Fibroblast of skin of left quadriceps (primary cell): ENCODE data around the gene MAP3K19.
A peak's percentile ranks its signal among the peaks of the same experiment; 100 is the strongest.

Experiments
- DNase-seq, 2 experiments: peaks; one replicate each; pipeline ENCODE4 v3.0.0-alpha.2; 2013; ENCODE audit warnings: low read depth in 2 of 2

MAP3K19 gene

DNA sequence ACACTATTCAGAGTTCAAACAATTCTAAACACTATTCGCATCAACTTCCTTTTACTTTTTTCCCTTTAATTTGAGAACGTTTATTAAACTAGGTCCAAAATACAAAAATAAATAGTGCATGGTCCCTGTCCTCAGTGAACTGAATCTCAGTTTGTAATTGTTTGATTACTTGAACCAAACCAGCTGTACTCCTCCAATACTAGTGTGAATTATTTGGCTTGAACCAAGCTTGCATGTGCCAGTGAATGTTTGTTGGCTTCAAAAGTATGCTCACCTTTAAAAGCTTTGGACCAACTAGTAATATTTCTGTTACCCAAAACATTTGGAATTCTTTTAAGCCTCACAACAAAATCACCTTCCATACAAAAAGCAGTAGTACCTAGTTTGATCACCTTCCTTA lies 113.1 kb downstream of the MAP3K19 start:
- no peak for DNase-seq

DNA sequence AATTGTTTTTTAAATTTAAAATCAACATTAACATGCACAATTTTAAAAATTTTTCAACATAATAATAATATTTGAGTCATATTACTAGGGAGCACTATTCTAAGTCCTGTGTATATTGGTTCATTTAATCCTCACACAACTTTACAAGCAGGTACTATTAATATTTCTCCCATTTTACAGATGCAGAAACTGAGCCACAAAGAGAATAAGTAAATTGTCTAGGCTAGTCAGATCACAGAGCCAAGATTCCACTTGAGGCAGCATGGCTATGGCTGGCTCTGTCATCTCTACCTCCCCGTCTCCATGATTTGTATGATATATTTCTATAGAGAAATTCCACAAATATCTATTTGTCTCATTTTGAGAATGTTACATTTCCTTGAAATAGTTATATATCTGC lies 113.5 kb downstream of the MAP3K19 start:
- DNase-seq = no peak

DNA sequence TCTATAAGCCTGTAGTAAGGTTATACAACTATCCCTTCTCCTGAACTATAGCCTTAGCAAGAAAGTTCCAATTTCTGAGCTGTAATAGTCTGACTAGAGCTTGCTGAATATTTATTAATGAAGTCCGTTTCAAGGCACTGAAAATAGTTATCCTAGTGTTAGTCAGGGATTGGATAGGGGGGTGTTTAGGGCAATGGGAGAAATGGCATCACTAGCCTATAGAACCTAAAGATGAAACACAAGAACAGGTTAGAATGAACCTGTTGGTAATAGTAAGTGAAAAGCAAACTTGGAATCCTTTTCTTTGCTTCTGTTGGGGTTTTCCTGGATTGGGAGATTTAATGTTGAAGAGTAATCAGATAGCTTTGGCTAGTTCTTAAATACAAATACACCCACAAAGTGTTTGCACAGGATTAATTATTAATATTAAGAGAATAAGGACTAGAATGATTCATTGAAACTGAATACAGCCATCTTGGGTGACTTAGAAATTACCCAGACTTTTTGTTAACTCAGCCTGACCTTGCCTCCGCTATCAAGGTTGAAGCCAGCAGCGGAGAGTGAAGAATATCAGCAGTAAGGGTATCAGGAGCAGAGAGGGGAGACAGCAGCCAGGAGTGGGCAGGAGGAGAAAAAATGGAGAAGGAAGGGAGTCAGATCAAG lies 114.3 kb downstream of the MAP3K19 start:
- no peak for DNase-seq

- peak in 1 of 2 experiments; percentile 16 for DNase-seq
Measured at GRCh38 chr2:134927195-134927594, 120.1 kb downstream of the MAP3K19 start.

- peak in 1 of 2 experiments; percentile 3 for DNase-seq
Measured at GRCh38 chr2:134926231-134926931, 120.9 kb downstream of the MAP3K19 start.

DNA sequence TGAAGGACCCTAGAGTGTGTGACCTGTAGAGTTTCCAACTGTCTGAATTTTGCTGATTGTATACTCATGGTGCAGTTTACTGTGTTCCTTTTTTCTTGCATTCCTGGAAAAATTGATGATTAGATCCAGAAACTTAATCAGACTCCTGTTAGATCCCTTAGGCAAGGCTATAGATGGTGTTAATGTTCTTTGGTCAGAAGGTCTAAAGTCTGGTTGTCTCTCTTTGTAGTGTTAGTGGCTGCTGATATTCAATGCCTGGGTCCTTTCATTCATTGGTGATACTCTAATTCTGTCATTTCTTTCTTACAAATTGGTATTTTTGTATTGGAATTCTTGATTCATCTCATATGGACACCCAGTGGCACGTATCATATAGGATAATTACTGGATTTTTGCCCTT lies 122.3 kb downstream of the MAP3K19 start:
- DNase-seq = no peak

DNA sequence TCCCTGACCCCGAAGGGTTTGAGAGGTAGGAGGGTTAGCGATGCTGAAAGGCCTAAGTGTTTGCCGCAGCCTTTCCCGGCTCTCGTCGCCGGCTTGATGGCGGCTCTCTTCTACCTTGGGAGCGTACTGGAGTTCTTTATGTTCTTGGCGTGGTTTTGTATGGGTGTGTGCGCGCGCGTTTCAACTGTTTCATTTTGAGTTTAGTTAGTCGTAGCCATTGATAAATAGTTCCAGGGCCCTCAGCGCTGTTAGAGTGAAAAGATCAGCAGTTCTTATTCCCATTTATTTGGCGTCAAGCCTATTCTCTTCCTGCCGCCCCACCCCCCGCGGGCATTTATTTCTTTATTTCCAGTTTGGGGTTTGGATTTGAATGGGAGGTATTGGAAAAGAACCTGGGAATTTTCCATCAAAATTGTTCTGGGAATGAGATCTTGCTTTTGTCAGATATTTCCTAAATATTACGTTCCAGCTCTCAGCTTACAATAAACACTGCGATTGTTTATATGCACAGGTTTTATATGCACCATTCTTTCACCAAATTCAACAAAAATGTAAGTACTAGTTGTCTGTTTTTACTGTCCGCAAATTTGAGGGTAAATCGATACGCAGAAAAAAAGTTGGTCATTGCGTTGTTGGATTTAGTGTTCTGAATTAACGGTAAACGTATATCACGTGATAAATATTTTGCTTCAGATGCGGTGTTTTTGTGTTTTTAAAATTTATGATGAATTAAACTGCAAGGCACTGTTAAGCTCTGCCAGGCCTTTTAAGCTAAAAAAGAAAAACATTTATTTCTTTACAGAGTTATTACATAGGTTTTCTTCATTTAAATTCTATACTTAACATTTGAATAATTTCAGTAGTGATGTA lies 127.7 kb downstream of the MAP3K19 start:
- peak in 1 of 2 experiments; percentile 3 for DNase-seq

DNA sequence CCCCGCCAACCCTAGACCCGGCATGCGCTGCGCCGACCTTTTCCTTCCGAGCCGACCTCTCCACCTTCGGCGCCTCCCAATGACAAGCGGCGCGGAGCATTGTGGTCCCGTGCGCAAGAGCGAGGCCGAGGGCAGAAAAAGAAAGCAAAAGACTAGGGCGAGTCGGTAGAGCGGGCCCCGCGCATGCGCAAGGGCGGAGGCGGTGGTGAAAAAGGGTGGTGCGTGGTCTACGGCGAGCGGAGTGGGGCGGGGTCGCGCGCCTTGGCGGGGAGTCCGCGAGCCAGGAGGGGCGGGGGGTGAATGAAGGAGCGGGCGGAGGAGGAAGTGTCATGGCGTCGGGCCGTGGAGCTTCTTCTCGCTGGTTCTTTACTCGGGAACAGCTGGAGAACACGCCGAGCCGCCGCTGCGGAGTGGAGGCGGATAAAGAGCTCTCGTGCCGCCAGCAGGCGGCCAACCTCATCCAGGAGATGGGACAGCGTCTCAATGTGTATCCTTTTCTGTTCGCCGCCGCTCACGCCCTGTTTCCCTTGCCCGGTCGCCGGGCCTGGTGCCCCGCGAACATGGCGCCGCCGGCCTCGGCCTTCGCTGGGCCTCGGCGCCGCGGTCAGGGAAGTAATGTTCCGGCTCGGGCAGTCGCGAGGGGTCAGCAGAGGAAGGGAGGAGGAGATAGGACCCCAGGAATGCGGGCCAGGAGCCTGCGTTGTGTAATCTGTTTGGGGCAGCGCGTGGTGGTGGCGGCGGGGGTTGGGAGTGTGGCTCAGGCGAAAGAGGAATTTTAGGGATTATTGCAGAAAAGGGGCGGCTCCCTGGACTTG lies 128.5 kb downstream of the MAP3K19 start, which contains the start of gene CCNT2:
TSS of gene CCNT2 (plus strand) at position 297 of the 815 bp plus-strand sequence. CDS start at position 330, 33 bp downstream.
- DNase-seq = peak; percentile 99

GRCh38 chr2:134917888-134918525 lies 129.2 kb downstream of the MAP3K19 start:
- DNase-seq = no peak

DNA sequence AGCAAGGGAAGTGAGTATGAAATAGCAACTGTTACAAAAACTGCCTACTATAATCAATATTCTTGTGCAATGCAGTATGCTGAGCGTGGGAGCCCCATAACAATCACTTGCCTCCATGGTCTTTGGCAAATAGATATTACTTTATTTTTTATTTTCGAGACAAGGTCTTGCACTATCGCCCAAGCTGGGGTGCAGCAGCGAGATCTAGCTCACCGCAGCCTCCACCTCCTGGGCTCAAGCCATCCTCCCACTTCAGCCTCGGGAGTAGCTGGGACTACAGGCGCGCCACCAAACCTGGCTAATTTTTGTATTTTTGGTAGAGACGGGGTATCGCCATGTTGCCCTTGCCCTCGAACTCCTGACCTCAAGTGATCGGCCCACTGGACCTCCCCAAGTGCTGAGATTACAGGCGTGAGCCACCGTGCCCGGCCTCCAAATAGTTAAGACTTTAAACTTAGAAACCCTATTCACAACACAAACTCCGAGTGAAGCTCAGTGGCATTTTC lies 129.8 kb downstream of the MAP3K19 start:
- no peak for DNase-seq
